DMS53 treated with DMSO at 0.1 percent for 48 hours (cell line): ENCODE data around the gene FAM83B.
"Not testable (repeated sequence)": the region's sequence is repeated elsewhere in the genome, so short reads cannot be mapped to it uniquely, and the experiment has no call there.

Source experiments
- DNase-seq: peaks from one replicate; lab custom pipeline; 2025; ENCODE audit not compliant: unreplicated experiment; lab: John Stamatoyannopoulos, UW

Gene FAM83B

GRCh38 chr6:54970337-54970736 is 123.8 kb downstream of the FAM83B start:
- peak; percentile 28 for DNase-seq

- no peak for DNase-seq
Observed at GRCh38 chr6:54971825-54972224, 125.3 kb downstream of the FAM83B start.

GRCh38 chr6:54979161-54979560 is 132.6 kb downstream of the FAM83B start:
- DNase-seq, result not testable (repeated sequence)

GRCh38 chr6:54980511-54981275 is 134.1 kb downstream of the FAM83B start:
- DNase-seq, result no peak

- DNase-seq, result no peak
Observed at GRCh38 chr6:54981276-54981609, 134.7 kb downstream of the FAM83B start.

- DNase-seq, result no peak
Observed at GRCh38 chr6:54981647-54982046, 135.1 kb downstream of the FAM83B start.

GRCh38 chr6:54987633-54988290 is 141.2 kb downstream of the FAM83B start:
- no peak for DNase-seq

- peak; percentile 26 for DNase-seq
Observed at GRCh38 chr6:54988576-54988975, 142.0 kb downstream of the FAM83B start.

- peak; percentile 13 for DNase-seq
Observed at GRCh38 chr6:54990001-54990400, 143.4 kb downstream of the FAM83B start.
